Activated naive CD8-positive, alpha-beta T cell (primary cell): ENCODE measurements around the gene LRRTM2.

Experiments
- H3K27ac Mint-ChIP-seq: one replicate; pipeline ENCODE4 v1.8.0; 2021; ENCODE audit warnings: mixed read lengths
- H3K27me3 Mint-ChIP-seq: one replicate; pipeline ENCODE4 v1.8.0; 2021; ENCODE audit warnings: mixed read lengths
- H3K36me3 Mint-ChIP-seq: one replicate; pipeline ENCODE4 v1.8.0; 2021; ENCODE audit warnings: mixed read lengths
- H3K4me1 Mint-ChIP-seq: one replicate; pipeline ENCODE4 v1.8.0; 2021; ENCODE audit warnings: low read depth, mixed read lengths
- H3K4me3 Mint-ChIP-seq: one replicate; pipeline ENCODE4 v1.8.0; 2021; ENCODE audit warnings: mild to moderate bottlenecking, mixed read lengths
- H3K9me3 Mint-ChIP-seq: one replicate; pipeline ENCODE4 v1.8.0; 2021; ENCODE audit warnings: low read depth, mixed read lengths

The LRRTM2 gene

GRCh38 chr5:138872841-138873465, 2.2 kb downstream of the LRRTM2 start:
- peaks cover 17% of the 10 kb centered on the region for H3K27me3 Mint-ChIP-seq
- no peak overlapping the region for H3K4me3 Mint-ChIP-seq
- H3K27ac Mint-ChIP-seq = no peak overlapping the region
- peaks cover 10% of the 10 kb centered on the region for H3K4me1 Mint-ChIP-seq
- H3K9me3 Mint-ChIP-seq = no peaks in the 10 kb centered on the region
- no peaks in the 10 kb centered on the region for H3K36me3 Mint-ChIP-seq

GRCh38 chr5:138870611-138871010, 4.5 kb downstream of the LRRTM2 start:
- Mint-ChIP-seq H3K9me3 (no peaks in the 10 kb centered on the region), H3K4me3 (no peak overlapping the region), H3K27ac (no peak overlapping the region), H3K4me1 (peaks cover 10% of the 10 kb centered on the region), H3K27me3 (peaks cover 13% of the 10 kb centered on the region), H3K36me3 (no peaks in the 10 kb centered on the region)

GRCh38 chr5:138869763-138870500, 5.2 kb downstream of the LRRTM2 start:
- no peaks in the 10 kb centered on the region for H3K9me3 Mint-ChIP-seq
- H3K4me3 Mint-ChIP-seq = no peak overlapping the region
- peaks cover 10% of the 10 kb centered on the region for H3K4me1 Mint-ChIP-seq
- H3K27me3 Mint-ChIP-seq = peaks cover 13% of the 10 kb centered on the region
- H3K27ac Mint-ChIP-seq = no peak overlapping the region
- no peaks in the 10 kb centered on the region for H3K36me3 Mint-ChIP-seq

GRCh38 chr5:138869038-138869437, 6.1 kb downstream of the LRRTM2 start:
- peaks cover 2% of the 10 kb centered on the region for H3K36me3 Mint-ChIP-seq

GRCh38 chr5:138867011-138867410, 8.1 kb downstream of the LRRTM2 start:
- H3K27me3 Mint-ChIP-seq = peaks cover 11% of the 10 kb centered on the region
- peaks cover 6% of the 10 kb centered on the region for H3K9me3 Mint-ChIP-seq
- peaks cover 7% of the 10 kb centered on the region for H3K4me1 Mint-ChIP-seq
- H3K36me3 Mint-ChIP-seq = peaks cover 5% of the 10 kb centered on the region
- no peak overlapping the region for H3K4me3 Mint-ChIP-seq
- no peak overlapping the region for H3K27ac Mint-ChIP-seq

More at GRCh38 chr5:138869038-138869437, 6.1 kb downstream of the LRRTM2 start:
- Mint-ChIP-seq H3K4me1 (peaks cover 10% of the 10 kb centered on the region), H3K27ac (no peak overlapping the region), H3K27me3 (peaks cover 19% of the 10 kb centered on the region), H3K9me3 (no peaks in the 10 kb centered on the region), H3K4me3 (no peak overlapping the region)

- no peaks in the 10 kb centered on the region for H3K36me3 Mint-ChIP-seq
- H3K27me3 Mint-ChIP-seq = peaks cover 8% of the 10 kb centered on the region
These were observed 22.0 kb downstream of the LRRTM2 start for GRCh38 chr5:138853132-138853531.

GRCh38 chr5:138850865-138851435, 24.2 kb downstream of the LRRTM2 start:
- Mint-ChIP-seq H3K4me1 (peaks cover 6% of the 10 kb centered on the region), H3K36me3 (no peaks in the 10 kb centered on the region), H3K4me3 (no peak overlapping the region), H3K27ac (no peak overlapping the region), H3K9me3 (no peaks in the 10 kb centered on the region), H3K27me3 (peaks cover 8% of the 10 kb centered on the region)

More at GRCh38 chr5:138853132-138853531, 22.0 kb downstream of the LRRTM2 start:
- no peak overlapping the region for H3K4me3 Mint-ChIP-seq
- no peaks in the 10 kb centered on the region for H3K9me3 Mint-ChIP-seq
- H3K27ac Mint-ChIP-seq = no peak overlapping the region
- H3K4me1 Mint-ChIP-seq = peaks cover 6% of the 10 kb centered on the region

- H3K36me3 Mint-ChIP-seq = no peaks in the 10 kb centered on the region
- no peak overlapping the region for H3K27ac Mint-ChIP-seq
- no peaks in the 10 kb centered on the region for H3K9me3 Mint-ChIP-seq
- peaks cover 8% of the 10 kb centered on the region for H3K27me3 Mint-ChIP-seq
- H3K4me1 Mint-ChIP-seq = peaks cover 6% of the 10 kb centered on the region
- H3K4me3 Mint-ChIP-seq = no peak overlapping the region
These were observed 25.3 kb downstream of the LRRTM2 start for GRCh38 chr5:138849882-138850281.

- no peaks in the 10 kb centered on the region for H3K36me3 Mint-ChIP-seq
- H3K9me3 Mint-ChIP-seq = no peaks in the 10 kb centered on the region
- H3K27ac Mint-ChIP-seq = no peak overlapping the region
- no peak overlapping the region for H3K4me3 Mint-ChIP-seq
- peaks cover 6% of the 10 kb centered on the region for H3K27me3 Mint-ChIP-seq
- H3K4me1 Mint-ChIP-seq = peaks cover 6% of the 10 kb centered on the region
These were observed 25.7 kb downstream of the LRRTM2 start for GRCh38 chr5:138849439-138849838.

GRCh38 chr5:138844812-138845513, 30.2 kb downstream of the LRRTM2 start:
- Mint-ChIP-seq H3K27me3 (peaks cover 2% of the 10 kb centered on the region), H3K27ac (no peak overlapping the region), H3K36me3 (no peaks in the 10 kb centered on the region), H3K4me1 (no peaks in the 10 kb centered on the region), H3K9me3 (no peaks in the 10 kb centered on the region), H3K4me3 (no peak overlapping the region)

GRCh38 chr5:138844125-138844461, 31.0 kb downstream of the LRRTM2 start:
- Mint-ChIP-seq H3K36me3 (no peaks in the 10 kb centered on the region), H3K9me3 (no peaks in the 10 kb centered on the region), H3K4me3 (no peak overlapping the region), H3K27me3 (peaks cover 2% of the 10 kb centered on the region), H3K4me1 (no peaks in the 10 kb centered on the region), H3K27ac (no peak overlapping the region)

- Mint-ChIP-seq H3K4me1 (no peaks in the 10 kb centered on the region), H3K36me3 (no peaks in the 10 kb centered on the region), H3K4me3 (no peak overlapping the region), H3K27ac (no peak overlapping the region), H3K9me3 (no peaks in the 10 kb centered on the region), H3K27me3 (peaks cover 2% of the 10 kb centered on the region)
These were observed 31.6 kb downstream of the LRRTM2 start for GRCh38 chr5:138843316-138844124.

GRCh38 chr5:138841531-138841930, 33.6 kb downstream of the LRRTM2 start:
- Mint-ChIP-seq H3K27ac (no peak overlapping the region), H3K4me1 (no peaks in the 10 kb centered on the region), H3K36me3 (no peaks in the 10 kb centered on the region), H3K9me3 (no peaks in the 10 kb centered on the region), H3K27me3 (peaks cover 5% of the 10 kb centered on the region), H3K4me3 (no peak overlapping the region)

GRCh38 chr5:138840103-138840502, 35.0 kb downstream of the LRRTM2 start:
- Mint-ChIP-seq H3K36me3 (no peaks in the 10 kb centered on the region), H3K9me3 (no peaks in the 10 kb centered on the region), H3K4me1 (no peaks in the 10 kb centered on the region), H3K4me3 (no peak overlapping the region), H3K27ac (no peak overlapping the region), H3K27me3 (peaks cover 9% of the 10 kb centered on the region)
